SU-DHL-6 (cell line): ENCODE data around the gene DENND2A.

Experiments
- H2AFZ ChIP-seq: fragments of 200-600 bp; sonication (generic); 2 replicates; pipeline ENCODE4 v1.6.1; 2014; ENCODE audit warnings: low read depth, mild to moderate bottlenecking, moderate library complexity, mixed read lengths, antibody characterized with exemption, low read length; ENCODE audit not compliant: severe bottlenecking
- H3F3A ChIP-seq: fragments of 200-600 bp; shearing (Covaris generic); 2 replicates; pipeline ENCODE4 v1.6.0; 2016; ENCODE audit warnings: antibody characterized with exemption, mild to moderate bottlenecking; ENCODE audit not compliant: insufficient read depth
- H3K27ac ChIP-seq: fragments of 200-600 bp; sonication (generic); 2 replicates; pipeline ENCODE4 v1.5.1; 2016; ENCODE audit warnings: low read depth, mild to moderate bottlenecking, low read length, moderate library complexity, mixed read lengths
- H3K27me3 ChIP-seq: fragments of 200-600 bp; sonication (generic), shearing (Covaris generic); 2 replicates; pipeline ENCODE4 v1.6.0; 2014; ENCODE audit warnings: mild to moderate bottlenecking, low read length
- H3K36me3 ChIP-seq: fragments of 200-600 bp; sonication (generic); 2 replicates; pipeline ENCODE4 v1.6.1; 2014; ENCODE audit warnings: mild to moderate bottlenecking, low read length, mixed read lengths
- H3K4me2 ChIP-seq: fragments of 300-600, 200-600 bp; shearing (Covaris generic), sonication (generic); 2 replicates; pipeline ENCODE4 v1.6.0; 2014; ENCODE audit warnings: low read length, low read depth, mild to moderate bottlenecking; ENCODE audit not compliant: poor library complexity, severe bottlenecking
- H3K4me3 ChIP-seq: fragments of 200-600 bp; sonication (generic); 2 replicates; pipeline ENCODE4 v1.5.1; 2014; ENCODE audit warnings: antibody characterized with exemption, low read length, mild to moderate bottlenecking, mixed read lengths; ENCODE audit not compliant: insufficient read depth, poor library complexity, severe bottlenecking
- H3K79me2 ChIP-seq: fragments of 200-600 bp; sonication (generic); 2 replicates; pipeline ENCODE4 v1.6.1; 2014; ENCODE audit warnings: mild to moderate bottlenecking, low read length, moderate library complexity; ENCODE audit not compliant: insufficient read depth
- H3K9ac ChIP-seq: fragments of 200-600 bp; sonication (generic); 2 replicates; pipeline ENCODE4 v1.7.0; 2014; ENCODE audit warnings: mild to moderate bottlenecking, low read length
- H3K9me2 ChIP-seq: fragments of 200-600 bp; sonication (generic); replicated peaks from 2 replicates; pipeline ENCODE4 v1.6.1; 2014; ENCODE audit warnings: low read length; ENCODE audit not compliant: insufficient read depth
- H3K9me3 ChIP-seq: fragments of 200-600 bp; sonication (generic); 2 replicates; pipeline ENCODE4 v1.6.1; 2014; ENCODE audit warnings: low read length, mixed read lengths; ENCODE audit not compliant: insufficient read depth
- H4K20me1 ChIP-seq: fragments of 200-600 bp; sonication (generic); 2 replicates; pipeline ENCODE4 v1.6.1; 2014; ENCODE audit warnings: low read depth, mild to moderate bottlenecking, antibody characterized with exemption, low read length, moderate library complexity, mixed read lengths
- CTCF ChIP-seq: fragments of 200-600 bp; sonication (generic); IDR thresholded peaks from one replicate; pipeline ENCODE4 v1.5.1; 2017; ENCODE audit warnings: antibody characterized with exemption, mild to moderate bottlenecking, low read length, moderate library complexity; ENCODE audit not compliant: insufficient read depth, poor library complexity, severe bottlenecking
- EZH2phosphoT487 ChIP-seq: fragments of 200-600 bp; sonication (generic), shearing (Covaris generic); conservative IDR thresholded peaks from 2 replicates; pipeline ENCODE4 v1.6.1; 2018; ENCODE audit warnings: mild to moderate bottlenecking, antibody characterized with exemption, low read length, moderate library complexity, mixed read lengths

The DENND2A gene

GRCh38 chr7:140650367-140650766 is 9.8 kb upstream of the DENND2A start:
- TF ChIP-seq EZH2phosphoT487 = no peak
- no peak for TF ChIP-seq CTCF
- Histone ChIP-seq H3K27me3 (no peaks in the 10 kb centered on the region), H3K27ac (no peak overlapping the region), H4K20me1 (no peaks in the 10 kb centered on the region), H3K4me2 (no peak overlapping the region), H2AFZ (no peak overlapping the region), H3K9me2 (no peaks in the 10 kb centered on the region), H3K9me3 (no peaks in the 10 kb centered on the region), H3F3A (no peaks in the 10 kb centered on the region), H3K9ac (no peak overlapping the region), H3K4me3 (no peak overlapping the region), H3K79me2 (no peaks in the 10 kb centered on the region), H3K36me3 (no peaks in the 10 kb centered on the region)

DNA sequence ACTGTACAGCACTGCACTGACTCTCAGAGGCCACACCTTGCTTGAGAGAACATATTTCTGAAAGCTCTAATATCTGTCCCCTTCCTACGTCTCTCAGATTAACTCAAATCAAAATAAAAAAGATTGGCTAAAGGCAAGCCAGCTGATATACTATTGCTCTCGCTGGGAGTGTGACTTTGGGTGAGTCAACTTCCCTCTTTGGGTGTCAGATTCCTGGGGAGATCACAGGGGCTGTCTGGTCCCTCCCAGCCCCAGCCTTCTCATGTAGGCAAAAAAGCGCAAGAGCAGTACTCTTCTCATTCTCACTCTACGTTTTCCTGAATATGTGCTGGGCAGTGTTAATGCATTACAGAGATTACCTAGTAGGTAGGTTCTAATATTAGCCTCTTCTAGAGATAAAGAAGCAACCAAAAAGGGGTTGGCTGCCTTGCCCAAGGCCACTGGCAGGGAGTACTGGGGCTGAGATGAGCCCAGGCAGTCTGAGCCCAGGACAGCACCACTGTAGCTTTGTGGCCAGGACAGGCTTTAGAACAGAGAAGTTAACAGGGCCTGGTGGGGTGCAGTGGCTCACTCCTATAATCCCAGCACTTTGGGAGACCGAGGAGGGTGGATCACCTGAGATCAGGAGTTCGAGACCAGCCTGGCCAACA is 9.1 kb upstream of the DENND2A start:
- no peak overlapping the region for H3K4me2 ChIP-seq
- no peak overlapping the region for H3K9ac ChIP-seq
- H3F3A ChIP-seq = no peaks in the 10 kb centered on the region
- no peak overlapping the region for H3K27ac ChIP-seq
- no peaks in the 10 kb centered on the region for H3K79me2 ChIP-seq
- no peaks in the 10 kb centered on the region for H3K27me3 ChIP-seq
- H3K9me3 ChIP-seq = no peaks in the 10 kb centered on the region
- TF ChIP-seq EZH2phosphoT487 (no peak), CTCF (no peak)
- no peaks in the 10 kb centered on the region for H3K36me3 ChIP-seq
- no peaks in the 10 kb centered on the region for H4K20me1 ChIP-seq
- H3K9me2 ChIP-seq = no peaks in the 10 kb centered on the region
- no peak overlapping the region for H2AFZ ChIP-seq
- no peak overlapping the region for H3K4me3 ChIP-seq

GRCh38 chr7:140646931-140647647 is 6.5 kb upstream of the DENND2A start:
- Histone ChIP-seq H3K27ac (no peak overlapping the region), H2AFZ (no peak overlapping the region)

More at GRCh38 chr7:140646931-140647647, 6.5 kb upstream of the DENND2A start:
- H3K4me3 ChIP-seq = no peak overlapping the region
- H4K20me1 ChIP-seq = no peaks in the 10 kb centered on the region
- no peaks in the 10 kb centered on the region for H3F3A ChIP-seq
- TF ChIP-seq CTCF (peak; percentile 29), EZH2phosphoT487 (no peak)
- no peak overlapping the region for H3K4me2 ChIP-seq
- no peaks in the 10 kb centered on the region for H3K9me3 ChIP-seq
- no peaks in the 10 kb centered on the region for H3K79me2 ChIP-seq
- H3K36me3 ChIP-seq = no peaks in the 10 kb centered on the region
- no peaks in the 10 kb centered on the region for H3K27me3 ChIP-seq
- H3K9me2 ChIP-seq = no peaks in the 10 kb centered on the region
- no peak overlapping the region for H3K9ac ChIP-seq
